Neural cell (in vitro differentiated cells): ENCODE results near the gene USP34. TPM values are rescaled to one million over a fixed set of nuclear protein-coding genes. Genes with fewer than 3 reads are reported as not detected.
A peak's percentile ranks its signal among the peaks of the same experiment; 100 is the strongest.
"Not testable (repeated sequence)": the region's sequence is repeated elsewhere in the genome, so short reads cannot be mapped to it uniquely, and the experiment has no call there.

Source experiments
- H2AFZ ChIP-seq: fragments of 200-600, 300-800 bp; sonication (generic), shearing (Covaris generic); 2 replicates; pipeline ENCODE4 v1.6.0; 2014; ENCODE audit warnings: low read depth, mild to moderate bottlenecking, antibody characterized with exemption, low read length, moderate library complexity
- H3F3A ChIP-seq: fragments of 200-600 bp; shearing (Covaris generic); 2 replicates; pipeline ENCODE4 v1.6.1; 2016; ENCODE audit warnings: mild to moderate bottlenecking, moderate library complexity, mixed read lengths, antibody characterized with exemption, low read length; ENCODE audit not compliant: insufficient read depth, poor library complexity, severe bottlenecking
- H3K27ac ChIP-seq: fragments of 200-600, 300-800 bp; sonication (generic), shearing (Covaris generic); 2 replicates; pipeline ENCODE4 v1.5.1; 2014; ENCODE audit warnings: mild to moderate bottlenecking, low read length, moderate library complexity
- H3K27me3 ChIP-seq: fragments of 300-800, 200-600 bp; sonication (generic), shearing (Covaris generic); 2 replicates; pipeline ENCODE4 v1.6.0; 2014; ENCODE audit warnings: mild to moderate bottlenecking, low read depth, low read length, moderate library complexity; ENCODE audit not compliant: insufficient read depth
- H3K36me3 ChIP-seq: fragments of 300-800, 200-600 bp; sonication (generic), shearing (Covaris generic); 2 replicates; pipeline ENCODE4 v1.5.1; 2014; ENCODE audit warnings: mild to moderate bottlenecking, antibody characterized with exemption, low read length, moderate library complexity; ENCODE audit not compliant: insufficient read depth
- H3K4me2 ChIP-seq: fragments of 300-800, 200-600 bp; sonication (generic), shearing (Covaris generic); 2 replicates; pipeline ENCODE4 v1.6.0; 2014; ENCODE audit warnings: mild to moderate bottlenecking, low read length
- H3K4me3 ChIP-seq: fragments of 300-800, 200-600 bp; sonication (generic), shearing (Covaris generic); 2 replicates; pipeline ENCODE4 v1.5.1; 2014; ENCODE audit warnings: mild to moderate bottlenecking, low read length, moderate library complexity
- H3K79me2 ChIP-seq: fragments of 200-600 bp; shearing (Covaris generic); replicated peaks from 2 replicates; pipeline ENCODE4 v1.6.0; 2014; ENCODE audit warnings: mild to moderate bottlenecking, low read length, moderate library complexity; ENCODE audit not compliant: insufficient read depth
- H3K9ac ChIP-seq: fragments of 300-800, 200-600 bp; sonication (generic), shearing (Covaris generic); 2 replicates; pipeline ENCODE4 v1.6.1; 2016; ENCODE audit warnings: mild to moderate bottlenecking, low read length, mixed read lengths
- H3K9me2 ChIP-seq: fragments of 200-600 bp; shearing (Covaris generic); 2 replicates; pipeline ENCODE4 v1.6.1; 2016; ENCODE audit warnings: mild to moderate bottlenecking, low read length, mixed read lengths; ENCODE audit not compliant: insufficient read depth
- H3K9me3 ChIP-seq: fragments of 200-600, 300-800 bp; sonication (generic), shearing (Covaris generic); 2 replicates; pipeline ENCODE4 v1.6.1; 2016; ENCODE audit warnings: mild to moderate bottlenecking, mixed run types, low read length, moderate library complexity, mixed read lengths
- H4K20me1 ChIP-seq: fragments of 200-600 bp; shearing (Covaris generic); 2 replicates; pipeline ENCODE4 v1.6.1; 2016; ENCODE audit warnings: mild to moderate bottlenecking, mixed run types; ENCODE audit not compliant: insufficient read depth
- EP300 ChIP-seq: fragments of 450-650 bp; conservative IDR thresholded peaks from 2 replicates; pipeline ENCODE4 v1.6.1; 2014; ENCODE audit warnings: antibody characterized with exemption, mild to moderate bottlenecking, moderate library complexity; ENCODE audit not compliant: poor library complexity, severe bottlenecking
- EZH2 ChIP-seq: fragments of 200-600, 300-800 bp; shearing (Covaris generic), sonication (generic); IDR thresholded peaks from 2 replicates; pipeline ENCODE4 v1.6.1; 2014; ENCODE audit warnings: antibody characterized with exemption, low read length, borderline replicate concordance, mild to moderate bottlenecking; ENCODE audit not compliant: insufficient read depth, poor library complexity, severe bottlenecking
- MXI1 ChIP-seq: fragments of 450-650 bp; conservative IDR thresholded peaks from 2 replicates; pipeline ENCODE4 v1.6.1; 2014; ENCODE audit warnings: antibody characterized with exemption, mild to moderate bottlenecking; ENCODE audit not compliant: poor library complexity, severe bottlenecking
- RAD21 ChIP-seq: fragments of 450-650 bp; conservative IDR thresholded peaks from 2 replicates; pipeline ENCODE4 v1.6.1; 2014; ENCODE audit warnings: antibody characterized with exemption, mild to moderate bottlenecking, moderate library complexity
- TAF1 ChIP-seq: IDR thresholded peaks from 2 replicates; pipeline ENCODE4 v1.6.1; 2012; ENCODE audit warnings: low read depth
- polyA plus RNA-seq: library from polyadenylated mRNA; depleted of rRNA; stranded (reverse); fragments of >200 nt; gene quantifications from 2 replicates; pipeline ENCODE4 v1.2.3, GENCODE V29; 2014

Gene USP34
- polyA plus RNA-seq, 1 donor from 2014 or later: 87.9 TPM

GRCh38 chr2:61476929-61477589 is 6.2 kb upstream of the USP34 start:
- H3F3A ChIP-seq, H3K79me2 ChIP-seq, H3K9ac ChIP-seq, H3K9me2 ChIP-seq, H3K27me3 ChIP-seq, H4K20me1 ChIP-seq, H3K4me3 ChIP-seq, H3K4me2 ChIP-seq, H3K27ac ChIP-seq, H2AFZ ChIP-seq, H3K9me3 ChIP-seq, H3K36me3 ChIP-seq: not testable (repeated sequence)

GRCh38 chr2:61471905-61472805 is 1.3 kb upstream of the USP34 start:
- no peaks in the 10 kb centered on the region for H4K20me1 ChIP-seq
- peak overlapping the region; percentile 95 for H2AFZ ChIP-seq
- peak overlapping the region; percentile 44 for H3K4me2 ChIP-seq
- no peaks in the 10 kb centered on the region for H3K9me3 ChIP-seq
- peaks cover 36% of the 10 kb centered on the region for H3K79me2 ChIP-seq
- H3F3A ChIP-seq: peaks cover 7% of the 10 kb centered on the region
- no peaks in the 10 kb centered on the region for H3K27me3 ChIP-seq
- H3K9me2 ChIP-seq: no peaks in the 10 kb centered on the region
- TF ChIP-seq EZH2 (no peak), MXI1 (peak; percentile 71)
- H3K9ac ChIP-seq: peak overlapping the region; percentile 98
- H3K36me3 ChIP-seq: peaks cover under 1% of the 10 kb centered on the region
- peak overlapping the region; percentile 96 for H3K4me3 ChIP-seq
- peak overlapping the region; percentile 98 for H3K27ac ChIP-seq

- H3F3A ChIP-seq: peaks cover 7% of the 10 kb centered on the region
- no peaks in the 10 kb centered on the region for H3K9me2 ChIP-seq
- peaks cover 52% of the 10 kb centered on the region for H3K79me2 ChIP-seq
- H3K27ac ChIP-seq: peak overlapping the region; percentile 77
- H4K20me1 ChIP-seq: no peaks in the 10 kb centered on the region
- H2AFZ ChIP-seq: no peak overlapping the region
- peak overlapping the region; percentile 98 for H3K9ac ChIP-seq
- H3K27me3 ChIP-seq: no peaks in the 10 kb centered on the region
- H3K36me3 ChIP-seq: no peaks in the 10 kb centered on the region
- H3K4me2 ChIP-seq: peak overlapping the region; percentile 71
- no peaks in the 10 kb centered on the region for H3K9me3 ChIP-seq
- TF ChIP-seq TAF1 (peak; percentile 30), MXI1 (no peak), RAD21 (no peak)
- H3K4me3 ChIP-seq: peak overlapping the region; percentile 78
Observed at GRCh38 chr2:61470122-61470951, 550 bp downstream of the USP34 start.

- no peaks in the 10 kb centered on the region for H4K20me1 ChIP-seq
Observed at GRCh38 chr2:61469424-61470121, 1.3 kb downstream of the USP34 start.

GRCh38 chr2:61468231-61468630 is 2.7 kb downstream of the USP34 start:
- not testable (repeated sequence) for H4K20me1 ChIP-seq, H3K4me2 ChIP-seq
- H3K79me2 ChIP-seq: peaks cover 61% of the 10 kb centered on the region

More at GRCh38 chr2:61469424-61470121, 1.3 kb downstream of the USP34 start:
- Histone ChIP-seq H3K9me3 (no peaks in the 10 kb centered on the region), H3K36me3 (no peaks in the 10 kb centered on the region), H3K4me3 (peak overlapping the region; percentile 78), H2AFZ (no peak overlapping the region), H3K9me2 (no peaks in the 10 kb centered on the region), H3K27ac (peak overlapping the region; percentile 77), H3F3A (peaks cover 7% of the 10 kb centered on the region), H3K9ac (peak overlapping the region; percentile 98), H3K79me2 (peaks cover 59% of the 10 kb centered on the region), H3K4me2 (peak overlapping the region; percentile 71), H3K27me3 (no peaks in the 10 kb centered on the region)
- TF ChIP-seq TAF1 (peak; percentile 18), EP300 (no peak)

More at GRCh38 chr2:61468231-61468630, 2.7 kb downstream of the USP34 start:
- not testable (repeated sequence) for H3K9ac ChIP-seq, H3K9me3 ChIP-seq, H3K36me3 ChIP-seq, H2AFZ ChIP-seq, H3K9me2 ChIP-seq, H3K27ac ChIP-seq, H3K27me3 ChIP-seq, H3F3A ChIP-seq
- H3K4me3 ChIP-seq: peak overlapping the region; percentile 78
